Upper lobe of right lung (tissue), 1 donor: ENCODE measurements around the gene TRMU. TPM values are rescaled to one million over a fixed set of nuclear protein-coding genes. Genes with fewer than 3 reads are reported as not detected.

Source experiments
- ATAC-seq: fragments of 200-7000 bp; cut with Tn5 transposase; one replicate; pipeline ENCODE4 v1.9.1; 2020; ENCODE audit warnings: mild to moderate bottlenecking, moderate library complexity
- DNase-seq: peaks from one replicate; pipeline ENCODE4 v3.0.0-alpha.2; 2020
- H3K27ac ChIP-seq: fragments of 200-600 bp; one replicate; pipeline ENCODE4 v1.8.0; 2022
- H3K27me3 ChIP-seq: fragments of 200-600 bp; one replicate; pipeline ENCODE4 v1.8.0; 2022; ENCODE audit warnings: mild to moderate bottlenecking
- H3K36me3 ChIP-seq: fragments of 200-600 bp; one replicate; pipeline ENCODE4 v1.8.0; 2022
- H3K4me1 ChIP-seq: fragments of 200-600 bp; one replicate; pipeline ENCODE4 v1.8.0; 2022
- H3K4me3 ChIP-seq: fragments of 200-600 bp; one replicate; pipeline ENCODE4 v1.8.0; 2022; ENCODE audit warnings: mild to moderate bottlenecking
- H3K9me3 ChIP-seq: fragments of 200-600 bp; one replicate; pipeline ENCODE4 v1.8.0; 2022
- CTCF ChIP-seq: fragments of 200-600 bp; IDR thresholded peaks from one replicate; pipeline ENCODE4 v1.8.0; 2022; ENCODE audit warnings: antibody characterized with exemption
- intact Hi-C: fragments of 100-400 bp; cut with DNase I; formaldehyde crosslinking; loops from one replicate; pipeline ENCODE4 v1.11.0; 2022
- long read RNA-seq: library from polyadenylated mRNA; unstranded; transcript quantifications from one replicate; pipeline ENCODE4 v2.0.0, GENCODE V29; 2021
- total RNA-seq: library from RNA; stranded (reverse); fragmentation: NEBNext Ultra II Directional; extraction: Animal tissue kit (Norgen Biotek cat#: 25700); gene quantifications from one replicate; pipeline ENCODE4 v1.2.1, GENCODE V29; 2021
- donor health status: DM: no; HTN: yes; CAD: no; lungs with severe emphysema.

TRMU gene
- total RNA-seq, result 34.9 TPM
- long read RNA-seq, transcript TRMU-201 (11 exons, 1,940 nt), result major isoform, 9 of 59 reads
- long read RNA-seq, partial matches to known transcripts, result 6 of 59 reads
- long read RNA-seq, other reads (novel, unspliced or antisense), result 29 of 59 reads

GRCh38 chr22:46335201-46336118, at the start of gene TRMU:
Gene TRMU (plus strand): TSS chr22:46335714. CDS start chr22:46335765, 51 bp downstream.
- DNase-seq (peak; percentile 94), ATAC-seq (peak; percentile 97)
- H3K27me3 ChIP-seq, result no peaks in the 10 kb centered on the region
- peak within 1 kb of the TSS; percentile 96 for H3K27ac ChIP-seq
- peaks cover 19% of the 10 kb centered on the region for H3K4me1 ChIP-seq
- TF ChIP-seq CTCF, result no peak
- H3K36me3 ChIP-seq, result peaks cover 30% of the 10 kb centered on the region
- intact Hi-C loops, result no loop called here
- peak within 1 kb of the TSS; percentile 88 for H3K4me3 ChIP-seq
- H3K9me3 ChIP-seq, result no peaks in the 10 kb centered on the region

- Histone ChIP-seq H3K27me3 (no peaks in the 10 kb centered on the region), H3K4me1 (peaks cover 12% of the 10 kb centered on the region), H3K27ac (no peak overlapping the region), H3K36me3 (peaks cover 57% of the 10 kb centered on the region), H3K9me3 (no peaks in the 10 kb centered on the region), H3K4me3 (no peak overlapping the region)
- intact Hi-C loops, result no loop called here
- DNase-seq, result no peak
- TF ChIP-seq CTCF, result no peak
- no peak for ATAC-seq
Observed at GRCh38 chr22:46286006-46286405, 49.5 kb upstream of the TRMU start.

GRCh38 chr22:46286941-46287872, 48.3 kb upstream of the TRMU start:
- intact Hi-C loops, result no loop called here
- peak overlapping the region; percentile 42 for H3K4me3 ChIP-seq
- TF ChIP-seq CTCF, result no peak
- no peak for ATAC-seq
- H3K27ac ChIP-seq, result peak overlapping the region; percentile 70
- DNase-seq, result no peak
- no peaks in the 10 kb centered on the region for H3K27me3 ChIP-seq
- H3K4me1 ChIP-seq, result peaks cover 12% of the 10 kb centered on the region
- H3K9me3 ChIP-seq, result no peaks in the 10 kb centered on the region
- peaks cover 48% of the 10 kb centered on the region for H3K36me3 ChIP-seq

GRCh38 chr22:46287873-46288751, 47.4 kb upstream of the TRMU start:
- DNase-seq (peak; percentile 76), ATAC-seq (peak; percentile 72)
- Histone ChIP-seq H3K9me3 (no peaks in the 10 kb centered on the region), H3K27me3 (no peaks in the 10 kb centered on the region), H3K27ac (peak overlapping the region; percentile 70), H3K4me1 (peaks cover 12% of the 10 kb centered on the region), H3K36me3 (peaks cover 48% of the 10 kb centered on the region), H3K4me3 (peak overlapping the region; percentile 42)
- no peak for TF ChIP-seq CTCF
- intact Hi-C loops, result no loop called here

GRCh38 chr22:46288846-46289243, 46.7 kb upstream of the TRMU start:
- Histone ChIP-seq H3K4me1 (peaks cover 12% of the 10 kb centered on the region), H3K36me3 (peaks cover 44% of the 10 kb centered on the region), H3K27ac (peak overlapping the region; percentile 70), H3K9me3 (no peaks in the 10 kb centered on the region), H3K27me3 (no peaks in the 10 kb centered on the region), H3K4me3 (peak overlapping the region; percentile 42)
- no peak for DNase-seq
- ATAC-seq, result no peak
- TF ChIP-seq CTCF, result no peak
- intact Hi-C loops, result no loop called here
